HG03460 (cell line): ENCODE measurements around the gene LCE1C.

Experiments used
- ATAC-seq: cut with Tn5 transposase; IDR thresholded peaks from one replicate; pipeline ENCODE4 v1.9.1; 2021; ENCODE audit not compliant: unreplicated experiment

The LCE1C gene

GRCh38 chr1:152806576-152806975 is at the start of gene LCE1C:
Gene LCE1C (minus strand): TSS chr1:152806651. CDS start chr1:152805478, 1,173 bp downstream.
- no peak for ATAC-seq

- no peak for ATAC-seq
These were observed 49.2 kb upstream of the LCE1C start for GRCh38 chr1:152855661-152856060.

GRCh38 chr1:152842556-152842955 is 36.1 kb upstream of the LCE1C start, which contains the start of gene LCE6A:
Gene LCE6A (plus strand): TSS chr1:152842856. CDS start chr1:152843521, 665 bp downstream.
- ATAC-seq = no peak

GRCh38 chr1:152836870-152837269 is 30.4 kb upstream of the LCE1C start:
- no peak for ATAC-seq

GRCh38 chr1:152827173-152827572 is 20.7 kb upstream of the LCE1C start, which contains the start of gene LCE1A:
Gene LCE1A (plus strand): TSS chr1:152827473. CDS start chr1:152827473, 0 bp downstream.
- no peak for ATAC-seq

- no peak for ATAC-seq
These were observed 18.5 kb upstream of the LCE1C start for GRCh38 chr1:152824964-152825363.

- no peak for ATAC-seq
These were observed 16.8 kb upstream of the LCE1C start for GRCh38 chr1:152823294-152823693.

GRCh38 chr1:152817309-152817708 is 10.9 kb upstream of the LCE1C start:
- no peak for ATAC-seq

- ATAC-seq = no peak
These were observed 5.2 kb upstream of the LCE1C start, which contains the start of gene LCE1B for GRCh38 chr1:152811671-152812070. Gene LCE1B (plus strand): TSS chr1:152811971. CDS start chr1:152812447, 476 bp downstream.

- ATAC-seq = no peak
These were observed 4.6 kb upstream of the LCE1C start for GRCh38 chr1:152811050-152811449.

GRCh38 chr1:152801333-152801732 is 5.1 kb downstream of the LCE1C start:
- ATAC-seq = no peak

- ATAC-seq = no peak
These were observed 10.0 kb downstream of the LCE1C start, which contains the start of gene LCE1D for GRCh38 chr1:152796421-152796820. Gene LCE1D (plus strand): TSS chr1:152796721. CDS start chr1:152797795, 1,074 bp downstream.

- no peak for ATAC-seq
These were observed 10.8 kb downstream of the LCE1C start for GRCh38 chr1:152795686-152796085.

- no peak for ATAC-seq
These were observed 20.4 kb downstream of the LCE1C start, which contains the start of gene LCE1E for GRCh38 chr1:152786077-152786476. Gene LCE1E (plus strand): TSS chr1:152786257. CDS start chr1:152787300, 1,043 bp downstream.

- no peak for ATAC-seq
These were observed 23.4 kb downstream of the LCE1C start for GRCh38 chr1:152783095-152783494.

- ATAC-seq = no peak
These were observed 28.8 kb downstream of the LCE1C start for GRCh38 chr1:152777510-152778137.

GRCh38 chr1:152776361-152776760 is 30.1 kb downstream of the LCE1C start:
- no peak for ATAC-seq

GRCh38 chr1:152774875-152775274 is 31.6 kb downstream of the LCE1C start, which contains the start of gene LCE1F:
Gene LCE1F (plus strand): TSS chr1:152775140. CDS start chr1:152776372, 1,232 bp downstream.
- ATAC-seq = no peak

GRCh38 chr1:152770411-152770810 is 36.0 kb downstream of the LCE1C start:
- no peak for ATAC-seq

- ATAC-seq = no peak
These were observed 37.5 kb downstream of the LCE1C start for GRCh38 chr1:152768847-152769533.

- ATAC-seq = no peak
These were observed 44.7 kb downstream of the LCE1C start for GRCh38 chr1:152761609-152762213.
